NOMO-1 treated with DMSO at 0.1 percent for 48 hours (cell line): ENCODE data around the gene CTSA.
"Not testable (repeated sequence)": the region's sequence is repeated elsewhere in the genome, so short reads cannot be mapped to it uniquely, and the experiment has no call there.

ENCODE experiments used
- DNase-seq: peaks from one replicate; lab custom pipeline; 2025; ENCODE audit not compliant: unreplicated experiment; lab: John Stamatoyannopoulos, UW

CTSA gene

GRCh38 chr20:45866454-45866853, 24.7 kb upstream of the CTSA start:
- no peak for DNase-seq

- DNase-seq = no peak
Observed at GRCh38 chr20:45867136-45867818, 23.9 kb upstream of the CTSA start.

DNA sequence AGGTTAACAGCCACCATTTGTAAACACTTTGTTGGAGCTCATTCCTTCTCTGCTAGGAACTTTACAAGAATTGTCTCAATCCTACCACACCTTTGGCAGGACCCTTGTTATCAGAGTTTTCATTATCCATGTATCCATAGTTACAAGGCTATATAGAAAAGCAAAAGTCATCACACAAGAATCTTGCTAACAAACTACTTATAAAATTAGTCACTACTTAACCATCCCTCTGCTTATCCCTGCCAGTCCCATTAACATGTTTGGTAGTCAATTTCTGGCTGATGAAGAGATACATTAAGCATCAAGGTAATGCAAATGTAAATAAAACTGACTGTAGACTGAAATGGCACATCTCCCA, 23.3 kb upstream of the CTSA start:
- DNase-seq = no peak

- no peak for DNase-seq
Observed at GRCh38 chr20:45872626-45873025, 18.5 kb upstream of the CTSA start.

GRCh38 chr20:45873409-45874103, 17.6 kb upstream of the CTSA start:
- DNase-seq = no peak

- not testable (repeated sequence) for DNase-seq
Observed at GRCh38 chr20:45874104-45874481, 17.0 kb upstream of the CTSA start.

- DNase-seq = no peak
Observed at GRCh38 chr20:45874576-45874975, 16.6 kb upstream of the CTSA start.

DNA sequence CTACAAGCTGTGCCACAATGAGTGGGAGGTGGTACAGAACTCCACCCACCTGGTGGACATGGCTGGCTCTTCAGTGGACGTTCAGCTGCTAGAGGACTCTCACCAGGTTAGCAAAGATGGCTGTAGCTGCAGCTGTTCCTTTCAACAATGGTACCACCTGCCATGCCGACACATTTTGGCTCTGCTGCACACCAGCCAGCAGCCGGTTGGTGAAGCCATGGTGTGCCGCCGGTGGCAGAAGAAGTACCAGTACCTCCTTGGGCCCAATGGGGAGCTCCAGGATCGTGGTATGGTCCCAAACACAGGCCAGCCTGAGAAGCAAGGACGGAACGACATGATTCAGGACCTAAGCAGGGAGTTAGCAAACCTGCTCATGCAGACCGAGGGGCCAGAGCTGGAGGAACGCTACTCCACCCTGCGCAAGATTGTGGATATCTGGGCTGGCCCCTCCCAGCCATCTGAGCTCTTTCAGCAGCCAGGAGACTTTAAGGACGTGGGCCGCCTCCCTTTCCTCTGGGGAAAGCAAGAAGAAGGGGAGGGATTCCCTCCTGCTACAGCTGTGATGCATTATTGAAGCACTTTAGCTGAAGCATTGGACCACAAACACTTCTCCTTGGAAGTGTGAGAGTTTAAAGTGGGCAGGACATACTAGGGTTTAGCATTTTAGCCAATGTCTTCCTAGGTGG, 12.9 kb upstream of the CTSA start:
- DNase-seq = no peak

DNA sequence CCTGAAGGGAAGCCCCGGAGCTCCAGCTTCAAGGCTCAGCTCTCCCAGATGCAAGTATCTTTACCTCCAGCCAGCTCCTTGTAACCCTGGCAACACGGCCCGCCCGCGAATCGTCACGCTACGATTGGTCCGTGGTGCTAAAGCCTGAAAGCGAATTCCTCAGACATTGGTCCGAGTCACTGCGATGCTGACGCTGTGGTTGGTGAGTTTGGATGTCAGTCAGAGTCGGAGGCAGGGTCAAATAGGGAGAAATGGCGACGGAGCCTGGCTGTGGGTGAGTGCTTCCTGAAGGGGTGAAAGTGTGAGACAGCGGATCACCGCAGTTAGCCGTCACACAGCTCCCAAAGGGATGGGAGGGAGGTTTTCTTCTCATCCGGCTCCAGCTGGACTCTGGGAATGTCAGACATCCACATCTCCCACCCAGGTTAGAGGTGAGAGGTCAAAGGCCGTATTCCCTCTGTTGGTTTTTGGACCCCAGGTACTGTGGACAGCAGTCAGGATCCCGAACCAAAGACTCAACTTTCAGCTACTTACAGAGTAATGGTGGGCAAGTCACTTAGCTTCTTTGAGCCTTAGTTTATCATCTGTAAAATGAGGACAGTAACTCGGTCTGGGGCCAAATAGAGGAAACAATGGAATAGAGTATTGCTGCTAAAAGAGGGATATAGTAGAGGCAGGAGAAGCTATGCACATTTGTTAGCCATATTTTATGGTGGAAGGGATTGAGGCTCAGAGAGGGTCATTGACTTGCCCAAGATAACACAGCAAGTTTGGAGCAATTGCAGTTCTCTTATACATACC, 9.9 kb upstream of the CTSA start, which contains the start of gene ZSWIM1:
TSS of gene ZSWIM1 (plus strand) at position 240 of the 801 bp plus-strand sequence. CDS start 1,366 bp downstream, outside the sequence.
- DNase-seq = peak; percentile 98

GRCh38 chr20:45882469-45883099, 8.6 kb upstream of the CTSA start:
- DNase-seq = no peak

- DNase-seq = no peak
Observed at GRCh38 chr20:45883100-45883469, 8.1 kb upstream of the CTSA start.

GRCh38 chr20:45886590-45887345, 4.4 kb upstream of the CTSA start:
- DNase-seq = no peak

- no peak for DNase-seq
Observed at GRCh38 chr20:45887346-45887715, 3.8 kb upstream of the CTSA start, which contains the start of gene SPATA25. TSS of gene SPATA25 (minus strand) at chr20:45887622. CDS start at chr20:45887590, 32 bp downstream.

GRCh38 chr20:45888681-45889080, 2.5 kb upstream of the CTSA start:
- no peak for DNase-seq

DNA sequence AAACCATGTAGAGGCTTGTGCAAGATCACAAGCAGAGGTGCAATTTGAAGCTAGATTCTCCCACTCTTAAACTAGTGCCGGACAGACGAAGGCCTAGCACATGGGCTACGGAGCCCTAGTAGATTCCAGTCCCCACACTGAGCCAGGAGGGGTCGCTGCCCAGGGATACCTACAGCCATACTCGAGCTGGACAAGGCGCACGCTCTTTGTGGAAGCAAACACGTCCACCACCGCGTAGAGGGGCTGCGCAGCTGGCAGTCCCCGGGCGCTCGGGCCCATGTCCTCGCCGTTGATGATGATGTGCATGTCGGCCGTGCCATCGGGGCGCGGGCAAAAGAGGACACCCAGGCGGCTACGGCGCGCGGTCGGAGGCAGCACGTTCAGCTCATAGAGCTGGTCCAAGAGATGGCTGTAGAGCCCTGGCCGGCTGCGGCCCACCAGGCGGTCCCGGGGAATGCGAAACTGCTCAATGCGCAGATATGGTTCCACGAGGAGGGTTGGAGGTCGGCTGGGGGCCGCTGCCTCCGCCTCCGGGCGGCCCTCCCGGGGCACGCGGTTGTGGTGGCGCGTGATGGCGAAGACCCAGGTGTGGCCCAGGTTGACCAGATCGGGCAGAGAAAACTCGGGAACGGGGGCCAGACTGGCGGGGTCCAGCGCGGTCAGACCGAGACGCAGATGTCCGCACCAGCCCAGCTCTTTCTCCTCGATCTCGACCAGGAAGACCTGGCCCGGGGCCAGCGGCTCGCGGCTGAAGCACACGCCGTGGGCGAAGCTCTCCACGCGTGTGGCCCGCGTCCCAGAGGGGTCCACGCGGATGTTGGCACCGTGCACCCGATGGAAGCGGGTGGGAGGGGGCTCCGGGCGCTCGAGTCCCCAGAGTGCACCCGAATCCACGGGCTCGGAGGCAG, 804 bp upstream of the CTSA start:
- peak; percentile 46 for DNase-seq

- peak; percentile 66 for DNase-seq
Observed at GRCh38 chr20:45892049-45892825, 1.1 kb downstream of the CTSA start.

DNA sequence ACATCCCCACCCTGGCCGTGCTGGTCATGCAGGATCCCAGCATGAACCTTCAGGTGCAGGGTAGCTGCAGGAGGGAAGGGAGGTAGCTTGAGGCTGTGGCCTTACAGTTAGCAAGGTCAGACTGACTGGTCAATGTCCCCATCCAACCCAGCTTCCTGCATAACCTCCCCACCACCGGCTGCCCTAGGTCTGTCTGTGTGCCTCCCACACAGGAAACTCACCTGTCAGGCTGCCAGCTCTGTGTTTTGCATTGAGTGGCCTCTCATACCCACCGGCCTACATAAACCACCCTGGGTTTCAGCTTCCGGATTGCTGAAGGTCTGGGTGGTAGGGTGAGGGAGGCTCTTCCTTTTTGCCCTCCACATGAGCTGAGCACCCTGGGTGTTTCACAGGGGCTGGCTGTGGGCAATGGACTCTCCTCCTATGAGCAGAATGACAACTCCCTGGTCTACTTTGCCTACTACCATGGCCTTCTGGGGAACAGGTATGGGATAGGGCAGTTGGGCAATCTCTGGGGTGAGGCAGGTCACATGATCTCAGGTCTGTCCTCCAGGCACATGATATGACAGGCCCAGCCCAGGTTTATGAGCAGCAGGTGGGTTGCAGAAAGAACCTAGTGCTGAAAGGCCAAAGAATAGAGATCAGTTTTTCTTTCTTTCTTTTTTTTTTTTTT, 1.8 kb downstream of the CTSA start:
- DNase-seq = no peak

DNA sequence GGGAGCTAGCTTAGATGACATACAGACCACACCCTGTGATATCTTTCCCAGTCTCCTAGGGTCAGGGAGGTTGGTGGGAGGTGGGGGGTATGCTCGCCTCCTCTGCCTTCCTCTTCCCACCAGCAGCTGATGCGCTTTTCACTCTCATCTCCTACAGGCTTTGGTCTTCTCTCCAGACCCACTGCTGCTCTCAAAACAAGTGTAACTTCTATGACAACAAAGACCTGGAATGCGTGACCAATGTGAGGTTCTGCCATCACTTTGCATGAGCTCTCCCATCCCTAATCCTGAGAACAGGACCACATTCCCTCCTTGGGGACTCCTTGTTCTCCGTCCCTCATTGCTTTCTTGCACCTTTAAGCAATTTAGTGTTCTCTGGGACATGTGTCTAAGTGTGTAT, 2.7 kb downstream of the CTSA start:
- DNase-seq = no peak
